GM10847 (cell line): Measurements from ENCODE around the gene EFNA5.

Experiments
- POLR2A ChIP-seq: IDR thresholded peaks from 2 replicates; pipeline ENCODE4 v1.6.1; 2011; ENCODE audit not compliant: insufficient read length; ENCODE audit errors: extremely low read depth

EFNA5 gene

DNA sequence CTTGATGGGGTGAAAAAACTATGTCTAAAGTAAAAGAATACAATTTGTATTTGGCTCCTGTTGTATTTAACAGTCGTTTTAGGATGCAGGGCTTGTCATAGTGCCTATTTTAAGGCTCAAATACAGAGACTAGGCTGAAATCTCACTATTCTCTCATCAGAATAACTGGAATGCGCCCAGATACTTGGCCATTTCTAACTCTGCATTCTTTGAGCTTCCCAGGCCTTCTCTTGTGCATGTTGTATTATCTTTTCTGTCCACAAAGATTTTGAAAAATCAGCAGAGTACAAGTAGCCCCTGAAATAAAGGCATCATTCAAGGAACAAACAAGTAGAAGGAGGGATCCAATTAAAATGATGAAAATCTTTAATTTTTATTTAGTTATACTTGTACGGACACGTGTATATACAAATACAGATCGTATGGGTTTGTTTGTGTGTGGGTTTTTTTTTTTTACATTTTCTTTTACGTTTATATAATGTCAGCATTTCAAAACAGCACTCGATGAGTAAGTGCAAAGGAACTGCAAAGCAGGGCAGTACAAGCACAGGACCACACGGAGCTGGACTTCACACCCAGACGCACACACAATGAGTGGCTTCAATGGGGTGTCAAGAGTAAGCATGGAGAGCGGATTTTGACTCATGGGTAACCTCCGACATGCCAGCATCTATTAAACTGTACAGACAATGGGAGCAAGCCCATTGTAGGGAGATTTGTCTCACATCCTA is 294.0 kb downstream of the EFNA5 start:
- TF ChIP-seq POLR2A = no peak

DNA sequence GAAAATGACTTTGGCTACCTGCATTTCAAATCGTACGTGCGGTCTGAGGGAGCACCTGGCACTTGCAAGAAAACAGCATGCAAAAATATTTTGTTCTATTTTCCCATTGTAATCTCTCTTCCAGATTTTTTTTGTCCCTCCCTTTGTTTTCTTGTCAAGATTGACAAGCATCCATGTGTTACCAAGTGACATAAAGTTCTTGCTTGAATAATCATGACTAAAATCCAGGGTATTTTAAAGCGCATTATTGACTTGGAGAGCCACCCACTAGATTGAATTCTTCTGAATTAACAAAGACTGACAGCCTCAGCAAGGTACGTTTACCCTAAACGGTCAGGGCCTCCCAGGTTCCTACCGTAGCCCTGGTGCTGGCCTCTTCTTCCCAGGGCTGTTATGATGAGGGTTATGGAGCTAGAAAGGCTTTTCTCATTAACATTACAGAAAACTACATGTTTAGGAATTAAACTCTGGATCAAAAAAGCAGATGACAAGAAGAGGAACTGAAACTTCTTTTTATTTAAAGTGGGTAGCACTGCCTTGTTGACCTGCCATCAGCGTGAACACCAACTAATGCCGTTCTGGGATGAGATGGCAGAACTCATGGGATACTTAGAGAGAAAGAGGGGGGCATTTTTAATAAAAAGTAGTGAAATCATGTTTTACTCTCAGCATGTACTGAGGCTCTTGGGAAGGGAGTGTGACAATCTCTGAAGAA is 297.0 kb downstream of the EFNA5 start:
- no peak for TF ChIP-seq POLR2A

DNA sequence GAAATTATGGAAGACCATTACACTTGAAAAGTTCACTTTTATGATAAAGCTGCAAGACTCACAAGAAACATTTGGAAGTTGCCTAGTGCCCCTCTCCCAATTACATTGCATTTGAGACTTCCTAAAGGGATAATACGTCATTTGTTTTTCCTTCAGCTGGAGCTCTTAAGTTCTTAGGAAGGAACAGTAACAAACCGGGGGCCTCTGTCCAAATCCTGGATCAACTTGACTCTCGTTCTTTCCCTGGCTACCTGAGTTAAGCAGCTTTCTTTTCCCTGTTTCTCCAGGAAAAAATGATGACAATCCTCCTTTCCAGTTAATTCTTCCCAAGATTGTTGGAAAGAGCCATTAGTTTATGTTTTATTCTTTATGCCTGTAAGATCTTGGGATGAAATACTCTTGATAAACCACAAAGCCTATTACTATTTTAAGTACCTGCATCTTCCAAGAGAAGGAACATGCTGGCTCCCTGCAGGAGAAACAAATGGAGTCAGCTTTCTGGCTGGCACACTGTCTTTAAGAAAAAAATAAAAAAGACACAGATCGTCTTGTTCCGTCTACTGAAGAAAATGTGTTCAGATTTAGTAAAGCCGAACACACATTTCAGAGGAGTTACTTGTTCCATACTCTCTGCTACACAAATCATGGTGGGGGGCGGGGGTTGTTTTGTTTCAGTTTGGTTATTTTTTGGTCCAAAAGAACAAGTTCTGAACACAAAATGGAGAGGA is 297.9 kb downstream of the EFNA5 start:
- no peak for TF ChIP-seq POLR2A

DNA sequence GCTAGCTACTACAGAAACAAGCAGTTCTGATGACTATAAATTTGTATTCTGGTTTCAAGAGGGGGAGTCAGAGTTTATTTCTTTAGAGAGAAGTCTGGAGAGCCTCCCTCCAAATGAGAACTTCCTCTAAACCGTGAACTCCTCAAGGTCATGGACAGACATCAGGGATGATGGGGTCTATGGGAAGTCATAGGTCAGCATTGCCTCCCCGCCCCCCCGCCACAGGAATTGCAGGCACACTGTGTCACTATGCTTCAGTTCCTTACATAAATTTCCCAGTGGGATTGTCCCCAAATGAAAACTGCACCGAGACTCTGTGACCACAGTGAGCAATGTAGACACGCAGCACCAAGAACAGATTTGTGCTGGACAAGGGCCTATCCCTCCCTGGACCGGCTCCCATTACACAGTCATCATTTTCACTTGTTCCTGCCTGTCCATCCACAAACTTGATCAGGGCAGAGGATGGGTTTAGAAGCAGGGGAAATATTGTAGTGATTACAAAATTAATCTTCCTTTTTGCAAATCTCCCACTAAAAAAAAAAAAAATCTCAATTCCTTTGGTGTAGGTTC is 300.3 kb downstream of the EFNA5 start:
- no peak for TF ChIP-seq POLR2A

DNA sequence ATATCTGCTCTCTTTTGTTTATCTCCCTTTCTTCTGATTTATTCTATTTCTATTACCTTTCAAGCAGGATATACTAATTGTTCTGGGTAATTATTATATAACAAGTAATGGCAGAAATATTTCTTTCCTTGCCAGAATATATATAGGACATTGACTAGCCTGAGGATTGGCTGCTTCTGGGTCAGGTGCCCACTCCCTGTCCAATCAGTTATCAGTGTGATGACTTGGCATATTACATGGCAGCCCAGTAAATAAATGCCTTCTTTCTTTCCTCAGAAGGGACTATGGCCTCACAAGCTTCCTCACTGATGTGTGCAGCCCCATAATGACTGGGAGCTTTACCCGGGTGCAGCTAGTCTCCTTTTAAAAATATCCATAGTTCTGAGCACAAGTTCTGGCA is 301.1 kb downstream of the EFNA5 start:
- no peak for TF ChIP-seq POLR2A

DNA sequence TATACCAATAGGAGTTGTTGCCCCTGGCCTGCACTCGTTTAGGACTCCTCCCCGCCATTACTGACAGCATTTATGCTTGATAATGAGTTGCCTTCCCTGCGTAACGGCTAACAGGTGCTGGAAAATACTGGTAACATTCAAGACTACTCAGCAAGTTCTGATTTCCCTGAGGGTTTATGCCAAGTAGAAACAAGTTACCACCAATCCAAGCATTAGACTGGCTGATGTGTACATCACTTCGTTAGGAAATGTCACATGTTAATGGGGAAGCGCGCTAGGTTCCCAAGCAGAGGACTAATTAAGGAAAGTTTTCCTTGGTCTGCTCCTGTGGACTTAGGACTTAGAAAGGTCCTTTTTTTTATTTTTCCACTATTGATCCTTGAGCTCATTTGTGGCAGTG is 302.1 kb downstream of the EFNA5 start:
- no peak for TF ChIP-seq POLR2A

DNA sequence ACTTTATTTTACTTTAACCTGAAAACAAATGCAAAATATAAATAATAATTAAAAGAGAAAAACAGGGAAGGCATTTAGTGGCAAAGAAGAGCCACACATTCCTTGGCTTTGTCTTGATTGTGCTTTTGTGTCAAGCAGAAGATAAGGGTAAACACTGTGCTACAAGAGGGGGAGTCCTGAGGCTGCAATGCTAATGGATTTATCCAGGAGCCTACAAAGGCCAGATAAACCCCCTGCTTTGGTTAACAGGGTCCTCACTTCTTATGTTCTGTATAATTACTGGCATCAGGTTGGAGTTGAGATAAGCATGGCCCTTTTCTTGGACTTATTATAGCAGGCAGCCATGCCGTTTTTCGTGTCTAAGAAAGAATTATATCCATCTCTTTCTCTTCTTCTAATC is 302.8 kb downstream of the EFNA5 start:
- TF ChIP-seq POLR2A = no peak

DNA sequence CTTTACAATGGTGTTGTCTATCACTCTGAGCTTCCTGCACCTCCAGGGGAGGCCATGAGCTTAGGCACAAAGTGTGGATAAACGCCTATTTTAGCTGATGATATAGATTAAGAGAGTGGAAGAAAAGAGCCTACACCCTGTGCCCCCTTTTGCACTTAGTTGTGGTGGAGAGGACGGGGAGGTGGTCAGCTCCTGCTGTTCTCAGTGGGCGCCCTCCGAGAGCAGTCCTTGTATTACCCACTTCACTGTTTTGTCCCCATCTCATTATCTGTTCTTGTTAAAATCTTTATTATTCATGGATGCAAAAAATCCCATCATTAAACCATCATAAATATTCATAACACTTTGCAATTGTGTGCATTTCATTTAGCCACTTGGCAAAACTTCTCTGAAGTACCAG is 303.3 kb downstream of the EFNA5 start:
- no peak for TF ChIP-seq POLR2A

DNA sequence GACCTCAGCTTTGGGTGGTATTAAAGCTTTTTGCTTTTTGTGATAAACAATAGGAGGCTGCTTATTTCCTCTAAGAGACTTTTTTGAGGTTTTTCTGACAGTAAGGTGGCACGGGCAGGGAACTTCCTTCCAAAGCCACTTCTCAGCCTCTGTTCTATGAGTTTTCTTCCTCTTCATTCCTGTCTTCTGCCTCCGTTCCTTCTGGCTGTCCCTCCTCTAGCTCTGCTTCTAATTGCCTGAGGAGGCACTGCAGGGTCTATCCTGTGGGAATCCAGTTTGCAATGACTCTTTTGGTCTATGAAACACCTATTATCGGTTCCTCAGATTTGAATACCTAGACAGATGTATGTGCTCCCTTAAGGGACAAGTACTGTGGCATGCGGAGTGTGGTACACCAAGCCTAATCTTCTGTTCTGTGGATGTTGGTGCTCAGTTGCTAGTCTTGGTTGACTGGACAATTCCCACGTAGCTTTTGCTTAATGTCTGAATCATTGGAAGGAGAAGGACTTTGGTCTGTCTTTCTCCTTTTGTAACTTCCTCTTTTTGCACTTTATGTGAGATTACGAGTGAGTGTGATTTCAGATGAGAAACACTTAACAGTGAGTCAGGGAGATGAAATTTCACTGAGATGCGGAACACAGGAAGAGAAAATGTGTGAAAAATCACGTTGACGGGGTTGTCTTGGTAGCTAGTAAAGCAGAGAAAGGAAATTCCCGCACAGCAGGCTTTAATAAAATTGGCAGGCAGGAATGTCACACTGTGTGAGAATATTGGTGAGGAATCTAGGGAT is 305.2 kb downstream of the EFNA5 start:
- no peak for TF ChIP-seq POLR2A

DNA sequence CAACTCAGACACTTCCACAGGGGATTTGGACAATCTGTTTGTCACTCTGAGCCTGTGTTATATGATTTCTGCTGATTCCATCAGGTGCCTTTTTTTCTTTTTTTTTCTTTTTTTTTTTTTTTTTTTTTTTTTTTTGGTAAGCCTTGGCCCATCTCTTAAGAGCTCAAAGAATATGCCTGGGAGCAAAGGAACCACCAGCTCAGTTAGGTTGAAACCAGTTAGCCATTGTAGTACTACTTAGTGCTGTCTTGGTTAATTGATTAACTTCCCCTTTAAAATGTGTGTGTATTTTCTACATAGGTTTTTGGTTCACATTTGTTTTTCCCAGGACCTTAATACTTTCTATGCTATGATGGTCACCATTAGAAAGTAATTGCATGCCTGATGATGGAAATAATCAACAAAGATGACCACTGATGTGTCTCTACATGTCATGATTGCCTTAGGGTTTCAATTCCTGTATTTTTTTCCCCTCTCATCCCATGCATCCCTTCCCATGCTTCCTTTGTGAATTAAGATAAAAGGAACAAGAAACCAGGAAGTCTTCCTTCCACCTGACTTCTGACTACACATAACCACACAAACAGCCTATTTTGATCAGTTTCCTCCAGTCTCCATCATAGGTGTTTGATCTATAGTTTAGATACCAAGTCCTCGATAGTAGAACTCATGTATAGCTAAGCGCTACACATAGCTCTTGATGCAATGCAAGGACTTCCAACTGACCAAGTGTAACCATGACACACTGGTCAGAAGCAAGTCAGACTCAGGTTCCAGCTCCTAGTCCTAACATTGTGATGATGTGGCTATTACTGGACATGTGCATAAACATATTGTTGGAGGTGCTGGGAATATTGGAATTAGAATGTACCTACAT is 306.1 kb downstream of the EFNA5 start:
- TF ChIP-seq POLR2A = no peak

DNA sequence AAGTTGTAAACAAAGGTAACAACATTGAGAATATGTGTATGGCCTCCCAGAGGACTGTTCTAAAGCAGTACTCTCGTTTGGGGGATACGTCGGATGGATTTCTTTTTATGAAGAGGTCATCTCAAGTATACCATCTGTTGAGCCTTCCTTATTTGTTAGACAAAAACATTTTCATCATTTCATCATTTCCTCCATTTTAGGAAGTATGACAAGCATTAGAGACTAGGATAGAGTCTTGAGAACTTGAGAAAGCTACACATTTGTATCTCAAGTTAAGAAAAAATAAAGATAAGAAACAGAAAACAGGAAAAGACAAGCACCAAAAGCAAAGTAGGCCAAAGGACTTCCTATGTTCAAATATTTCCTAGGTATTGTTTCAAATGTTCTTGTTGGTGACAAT is 307.0 kb downstream of the EFNA5 start:
- no peak for TF ChIP-seq POLR2A

DNA sequence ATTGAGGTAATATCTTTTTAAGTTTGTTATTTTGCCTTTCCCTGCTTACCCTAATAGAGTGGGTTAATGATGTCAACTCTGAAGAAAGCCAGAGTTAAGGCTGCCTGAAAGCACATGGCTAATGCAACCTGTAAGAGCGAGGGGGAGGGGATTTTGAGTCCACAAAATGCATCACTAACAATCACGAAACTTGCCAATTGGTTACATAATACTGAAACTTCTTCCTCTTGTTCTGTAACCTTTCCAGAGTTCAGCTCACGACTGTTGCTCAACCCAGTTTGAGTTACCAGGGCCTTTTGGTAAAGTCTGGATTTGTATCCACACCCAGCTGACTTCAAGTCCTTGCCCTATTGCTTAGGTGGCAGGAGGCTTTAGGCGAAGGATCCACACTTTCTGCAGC is 308.8 kb downstream of the EFNA5 start:
- no peak for TF ChIP-seq POLR2A

DNA sequence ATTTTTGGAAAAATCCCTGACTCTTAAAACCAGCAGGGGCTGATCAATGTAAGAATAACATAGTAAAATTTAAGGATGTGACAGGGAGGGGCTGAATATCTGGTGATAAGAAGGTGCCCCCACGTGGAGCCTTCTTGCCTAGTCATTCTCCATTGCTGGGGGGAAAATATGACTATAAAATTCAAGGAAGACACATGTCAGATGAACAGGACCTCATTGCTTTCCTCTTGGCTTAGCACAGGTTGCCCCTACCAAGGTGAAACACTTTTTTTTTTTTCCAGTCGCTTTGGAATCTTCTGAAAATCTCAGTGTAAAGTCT is 310.9 kb downstream of the EFNA5 start:
- TF ChIP-seq POLR2A = no peak

DNA sequence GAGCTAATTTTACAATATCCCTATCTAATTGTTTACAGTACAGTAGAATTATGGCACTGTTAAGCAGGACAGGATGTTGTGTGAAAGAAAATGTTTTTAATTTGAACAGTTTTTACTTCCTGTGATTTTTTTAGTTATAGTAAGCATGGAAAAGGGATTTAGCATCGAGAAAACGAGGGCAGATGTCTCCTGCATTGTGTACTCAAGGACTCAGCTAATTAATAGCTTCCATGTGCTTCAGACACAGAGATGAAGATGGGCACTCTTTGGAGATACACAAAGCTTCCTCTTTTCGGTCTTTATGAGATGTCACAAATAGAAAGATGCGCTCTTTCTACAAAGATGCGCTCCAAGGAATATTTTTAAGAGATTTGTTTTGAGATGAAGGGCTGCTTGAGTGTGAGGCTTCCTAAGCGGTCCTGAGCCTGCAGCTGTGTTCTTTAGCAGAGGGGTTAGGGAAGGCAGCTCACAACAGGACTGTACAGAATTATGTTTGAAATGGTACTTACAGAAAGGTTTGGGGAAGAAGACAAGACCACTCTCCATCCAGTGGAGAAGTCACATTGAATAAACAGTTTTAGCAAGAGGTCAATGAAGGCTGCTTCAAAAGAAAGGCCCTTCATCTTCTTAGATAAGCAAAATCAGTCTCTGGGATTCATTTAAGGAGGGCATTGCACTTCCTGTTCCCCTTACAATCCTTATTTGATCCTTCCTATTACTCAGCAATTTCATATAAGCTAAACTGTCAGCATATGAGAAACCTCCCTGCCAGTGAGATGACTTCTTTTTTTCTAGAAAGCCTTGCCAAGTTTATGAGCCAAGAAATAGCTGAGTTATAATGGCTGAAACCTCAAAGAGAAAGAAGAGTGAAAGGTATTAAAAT is 311.5 kb downstream of the EFNA5 start:
- no peak for TF ChIP-seq POLR2A

DNA sequence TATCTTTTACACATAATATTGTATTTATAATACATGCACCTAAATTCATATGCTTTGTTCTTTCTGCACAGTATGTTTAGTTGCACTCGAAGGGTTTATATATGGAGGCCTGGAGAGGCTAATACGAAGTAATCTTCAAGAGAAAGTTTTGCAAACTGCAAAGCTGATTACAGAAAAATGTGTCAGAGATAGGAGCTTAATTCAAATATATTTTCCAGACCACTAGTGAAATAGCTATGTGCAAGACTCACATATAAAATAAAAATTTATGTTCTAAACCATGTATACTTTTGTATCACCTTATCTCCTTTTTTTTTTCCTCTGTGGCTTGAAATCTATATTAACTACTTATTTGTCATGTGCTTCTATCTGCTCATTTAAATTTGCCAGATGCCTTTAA is 313.8 kb downstream of the EFNA5 start:
- TF ChIP-seq POLR2A = no peak
